H1 (cell line): ENCODE measurements around the gene GTF2A1. TPM values are rescaled to one million over a fixed set of nuclear protein-coding genes. Genes with fewer than 3 reads are reported as not detected.

Experiments used
- RBBP5 ChIP-seq: IDR thresholded peaks from 2 replicates; pipeline ENCODE4 v1.7.1; 2012; ENCODE audit warnings: low read depth, mild to moderate bottlenecking, inconsistent platforms, low read length, moderate library complexity, borderline replicate concordance
- SRF ChIP-seq: IDR thresholded peaks from 2 replicates; pipeline ENCODE4 v1.6.1; 2011; ENCODE audit warnings: mild to moderate bottlenecking, low read depth, low read length, moderate library complexity
- polyA plus RNA-seq, 7 experiments: library from polyadenylated mRNA; depleted of rRNA in 3 of 7; stranded (reverse) in 5 of 7; unstranded in 2 of 7; fragments of >200 nt in 5 of 7; fragments of 200-250 nt in 2 of 7; gene quantifications; 1 replicate in 5 of 7; 2 replicates in 1 of 7; 4 replicates in 1 of 7; pipeline versions ENCODE4 v1.2.1 to v1.2.3, GENCODE V29; 2011 to 2013; ENCODE audit warnings: missing spikeins in 2 of 7, mixed read lengths in 2 of 7
- total RNA-seq: library from RNA; stranded (reverse); fragmentation: NEBNext Ultra II Directional; extraction: Animal tissue kit (Norgen Biotek cat#: 25700); gene quantifications from 2 replicates; pipeline ENCODE4 v1.2.1, GENCODE V29; 2021

The GTF2A1 gene
- total and polyA plus RNA-seq, 2 of the 8 experiments (the other 6 are each of a cell fraction or from before 2014, with no cell fraction given): 24.1 to 57.8 TPM

GRCh38 chr14:81268016-81268416 lies 47.3 kb upstream of the GTF2A1 start (continued):
- TF ChIP-seq SRF (no peak), RBBP5 (no peak)
